NCI-H1930 (cell line): ENCODE results near the gene ADIPOR2.
"Not testable (repeated sequence)": the region's sequence is repeated elsewhere in the genome, so short reads cannot be mapped to it uniquely, and the experiment has no call there.

Source experiments
- DNase-seq, 2 experiments: peaks; one replicate each; lab custom pipeline; 2025; lab: John Stamatoyannopoulos, UW

The ADIPOR2 gene

GRCh38 chr12:1812650-1813302, 121.9 kb downstream of the ADIPOR2 start:
- DNase-seq = no peak

GRCh38 chr12:1814266-1814665, 123.4 kb downstream of the ADIPOR2 start:
- no peak for DNase-seq

GRCh38 chr12:1815108-1815507, 124.2 kb downstream of the ADIPOR2 start:
- DNase-seq = no peak

GRCh38 chr12:1815814-1816729, 125.2 kb downstream of the ADIPOR2 start:
- no peak for DNase-seq

- DNase-seq = no peak
Measured at GRCh38 chr12:1816730-1817348, 126.0 kb downstream of the ADIPOR2 start.

- DNase-seq = not testable (repeated sequence)
Measured at GRCh38 chr12:1817928-1818327, 127.1 kb downstream of the ADIPOR2 start.

- DNase-seq = no peak
Measured at GRCh38 chr12:1819050-1819449, 128.2 kb downstream of the ADIPOR2 start.

- DNase-seq = no peak
Measured at GRCh38 chr12:1819571-1819970, 128.7 kb downstream of the ADIPOR2 start.

GRCh38 chr12:1820191-1820895, 129.5 kb downstream of the ADIPOR2 start, which contains the start of gene LRTM2:
Gene LRTM2, plus strand, starts transcription at chr12:1820565. Its CDS starts 7,584 bp downstream, at chr12:1828149.
- no peak for DNase-seq

GRCh38 chr12:1820896-1821291, 130.0 kb downstream of the ADIPOR2 start:
- no peak for DNase-seq

GRCh38 chr12:1821805-1822204, 130.9 kb downstream of the ADIPOR2 start:
- no peak for DNase-seq

GRCh38 chr12:1822699-1823098, 131.8 kb downstream of the ADIPOR2 start:
- no peak for DNase-seq

GRCh38 chr12:1823237-1823636, 132.4 kb downstream of the ADIPOR2 start:
- no peak for DNase-seq

GRCh38 chr12:1825382-1826102, 134.7 kb downstream of the ADIPOR2 start:
- DNase-seq = no peak

- DNase-seq = no peak
Measured at GRCh38 chr12:1826401-1826800, 135.5 kb downstream of the ADIPOR2 start.

GRCh38 chr12:1826867-1827705, 136.2 kb downstream of the ADIPOR2 start:
- no peak for DNase-seq

- DNase-seq = no peak
Measured at GRCh38 chr12:1827826-1828805, 137.2 kb downstream of the ADIPOR2 start.

GRCh38 chr12:1828856-1829255, 138.0 kb downstream of the ADIPOR2 start:
- DNase-seq = no peak

- DNase-seq = no peak
Measured at GRCh38 chr12:1829306-1829900, 138.5 kb downstream of the ADIPOR2 start.
